Thymus (tissue), 14 donors: ENCODE results near the gene CAMLG. TPM values are rescaled to one million over a fixed set of nuclear protein-coding genes. Genes with fewer than 3 reads are reported as not detected.
"Not testable (repeated sequence)": the region's sequence is repeated elsewhere in the genome, so short reads cannot be mapped to it uniquely, and the experiment has no call there.

Experiments used
- DNase-seq, 9 donors: peaks; one replicate each; pipeline ENCODE4 v3.0.0-alpha.2; 2013; ENCODE audit warnings: low spot score in 9 of 9, low read depth in 6 of 9, missing footprints in 1 of 9
- H3K27ac ChIP-seq, 2 donors: one replicate each; pipeline ENCODE4 v1.5.1; 2013; ENCODE audit warnings: control low read depth in 1 of 2, low read depth in 1 of 2, low read length in 1 of 2, mild to moderate bottlenecking in 1 of 2, moderate library complexity in 1 of 2
- H3K27me3 ChIP-seq, 2 donors: one replicate each; pipeline ENCODE4 v1.5.1; 2013; ENCODE audit warnings: low read length in 1 of 2; ENCODE audit not compliant: control insufficient read depth in 2 of 2, insufficient read depth in 1 of 2
- H3K36me3 ChIP-seq, 2 donors: one replicate each; pipeline ENCODE4 v1.5.1; 2013; ENCODE audit warnings: low read length in 1 of 2, mild to moderate bottlenecking in 1 of 2, moderate library complexity in 1 of 2; ENCODE audit not compliant: control insufficient read depth in 2 of 2, insufficient read depth in 2 of 2
- H3K4me1 ChIP-seq, 2 donors: one replicate each; pipeline ENCODE4 v1.5.1; 2013; ENCODE audit warnings: low read length in 2 of 2; ENCODE audit not compliant: control insufficient read depth in 2 of 2, insufficient read depth in 2 of 2
- H3K4me3 ChIP-seq, 2 donors: one replicate each; pipeline ENCODE4 v1.5.1; 2013; ENCODE audit warnings: low read length in 2 of 2, control low read depth in 1 of 2, mild to moderate bottlenecking in 1 of 2
- H3K9me3 ChIP-seq, 2 donors: one replicate each; pipeline ENCODE4 v1.5.1; 2013; ENCODE audit warnings: low read length in 1 of 2, mild to moderate bottlenecking in 1 of 2; ENCODE audit not compliant: control insufficient read depth in 2 of 2, insufficient read depth in 1 of 2
- WGBS: extraction: QIAGEN DNeasy Blood & Tissue Kit; methylation state at CpG from one replicate; pipeline ENCODE4 v1.1.7; 2013; 5-methylcytosine and 5-hydroxymethylcytosine counted together
- long read RNA-seq, 10 donors: transcript quantifications; one replicate each; lab custom pipeline, GENCODE V29; 2026
- polyA plus RNA-seq: library from polyadenylated mRNA; stranded (reverse); fragments of 200-250 nt; gene quantifications from one replicate; pipeline ENCODE4 v1.2.3, GENCODE V29; 2013
- total RNA-seq: library from RNA; stranded (reverse); fragments of 120-200 nt; gene quantifications from one replicate; pipeline ENCODE4 v1.2.4, GENCODE V29; 2013
- donor health status: healthy.

The CAMLG gene
- total RNA-seq (34.2 TPM), polyA plus RNA-seq (87.4 TPM)
- long read RNA-seq, donor 1, partial matches to known transcripts: 0 of 1 reads
- long read RNA-seq, donor 1, other reads (novel, unspliced or antisense): 0 of 1 reads
- long read RNA-seq, donor 2: 0 reads
- long read RNA-seq, donor 3, transcript CAMLG-201 (4 exons, 2,221 nt): major isoform, 20 of 41 reads
- long read RNA-seq, donor 3, partial matches to known transcripts: 9 of 41 reads
- long read RNA-seq, donor 3, other reads (novel, unspliced or antisense): 8 of 41 reads
- long read RNA-seq, donor 4, partial matches to known transcripts: 6 of 12 reads
- long read RNA-seq, donor 4, other reads (novel, unspliced or antisense): 0 of 12 reads
- long read RNA-seq, donor 5, transcript CAMLG-202 (3 exons, 895 nt): minor isoform, 8 of 92 reads
- long read RNA-seq, donor 5, transcript CAMLG-201 (4 exons, 2,221 nt): major isoform, 21 of 92 reads
- long read RNA-seq, donor 5, partial matches to known transcripts: 52 of 92 reads
- long read RNA-seq, donor 5, other reads (novel, unspliced or antisense): 11 of 92 reads
- long read RNA-seq, donor 6, transcript CAMLG-201 (4 exons, 2,221 nt): major isoform, 15 of 33 reads
- long read RNA-seq, donor 6, partial matches to known transcripts: 9 of 33 reads
- long read RNA-seq, donor 6, other reads (novel, unspliced or antisense): 5 of 33 reads
- long read RNA-seq, donor 7, transcript CAMLG-201 (4 exons, 2,221 nt): major isoform, 9 of 32 reads
- long read RNA-seq, donor 7, partial matches to known transcripts: 20 of 32 reads
- long read RNA-seq, donor 7, other reads (novel, unspliced or antisense): 0 of 32 reads
- long read RNA-seq, donor 8, transcript CAMLG-201 (4 exons, 2,221 nt): major isoform, 12 of 13 reads
- long read RNA-seq, donor 8, partial matches to known transcripts: 0 of 13 reads
- long read RNA-seq, donor 8, other reads (novel, unspliced or antisense): 0 of 13 reads
- long read RNA-seq, donor 9, transcript CAMLG-201 (4 exons, 2,221 nt): major isoform, 6 of 8 reads
- long read RNA-seq, donor 9, partial matches to known transcripts: 0 of 8 reads
- long read RNA-seq, donor 9, other reads (novel, unspliced or antisense): 0 of 8 reads
- long read RNA-seq, donor 10, transcript CAMLG-201 (4 exons, 2,221 nt): major isoform, 10 of 17 reads
- long read RNA-seq, donor 10, transcript CAMLG-202 (3 exons, 895 nt): minor isoform, 7 of 17 reads
- long read RNA-seq, donor 10, partial matches to known transcripts: 0 of 17 reads
- long read RNA-seq, donor 10, other reads (novel, unspliced or antisense): 0 of 17 reads

- Histone ChIP-seq H3K27me3 (no peaks in the 10 kb centered on the region), H3K4me3 (peak within 1 kb of the TSS; percentile 75 to 90), H3K36me3 (peaks cover 0 to 4% of the 10 kb centered on the region in 2 donors), H3K4me1 (peaks cover 0 to 13% of the 10 kb centered on the region in 2 donors), H3K27ac (peak within 1 kb of the TSS; percentile 74 to 91), H3K9me3 (no peaks in the 10 kb centered on the region)
- peak; percentile 91 to 99 (median 98) for DNase-seq
- under 1% methylated on average over 66 of the region's 66 CpGs for WGBS
Measured at GRCh38 chr5:134738133-134738962, at the start of gene CAMLG. Gene CAMLG (plus strand): TSS chr5:134738548. CDS start chr5:134738621, 73 bp downstream.

- H3K27ac ChIP-seq, H3K4me3 ChIP-seq, H3K4me1 ChIP-seq, H3K9me3 ChIP-seq, DNase-seq, H3K27me3 ChIP-seq: not testable (repeated sequence)
- peaks cover 22 to 40% of the 10 kb centered on the region in 2 donors for H3K36me3 ChIP-seq
- 99% methylated on average over 8 of the region's 8 CpGs for WGBS
Measured at GRCh38 chr5:134690144-134690543, 48.2 kb upstream of the CAMLG start.

- H3K27me3 ChIP-seq: no peaks in the 10 kb centered on the region
- peaks cover 28 to 36% of the 10 kb centered on the region in 2 donors for H3K36me3 ChIP-seq
- H3K4me3 ChIP-seq: no peak overlapping the region
- no peak overlapping the region for H3K27ac ChIP-seq
- DNase-seq: no peak
- no peaks in the 10 kb centered on the region for H3K9me3 ChIP-seq
- no peaks in the 10 kb centered on the region for H3K4me1 ChIP-seq
Measured at GRCh38 chr5:134692722-134693121, 45.6 kb upstream of the CAMLG start.

DNA sequence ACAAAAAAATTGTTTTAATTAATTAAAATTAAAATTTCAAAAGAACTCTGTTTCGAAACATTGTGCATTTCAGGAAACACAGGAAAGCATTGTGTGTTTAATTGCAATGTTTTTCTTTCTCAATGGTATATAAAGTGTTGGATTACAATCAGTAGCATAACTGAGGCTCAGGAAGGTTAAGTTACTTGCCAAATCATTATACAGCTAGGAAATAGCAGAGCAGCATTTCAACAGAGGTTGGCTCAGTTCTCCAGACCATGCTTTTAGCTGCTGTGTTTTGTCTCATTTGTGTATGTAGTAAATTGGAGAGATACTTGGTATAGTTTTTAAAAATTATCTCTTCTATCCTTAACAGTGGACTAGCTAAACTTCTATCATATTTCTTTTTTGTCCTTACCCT, 30.0 kb upstream of the CAMLG start:
- DNase-seq: no peak
- Histone ChIP-seq H3K4me1 (no peaks in the 10 kb centered on the region), H3K4me3 (no peak overlapping the region), H3K9me3 (no peaks in the 10 kb centered on the region), H3K27ac (no peak overlapping the region), H3K36me3 (peaks cover 37 to 43% of the 10 kb centered on the region in 2 donors), H3K27me3 (no peaks in the 10 kb centered on the region)
- WGBS: 96% methylated on average over 1 of the region's 1 CpG

- no peak for DNase-seq
- no peak overlapping the region for H3K27ac ChIP-seq
- H3K36me3 ChIP-seq: peaks cover 28 to 47% of the 10 kb centered on the region in 2 donors
- no peak overlapping the region for H3K4me3 ChIP-seq
- 98% methylated on average over 5 of the region's 5 CpGs for WGBS
- no peaks in the 10 kb centered on the region for H3K4me1 ChIP-seq
- H3K27me3 ChIP-seq: no peaks in the 10 kb centered on the region
- no peaks in the 10 kb centered on the region for H3K9me3 ChIP-seq
Measured at GRCh38 chr5:134714120-134714519, 24.2 kb upstream of the CAMLG start.

DNA sequence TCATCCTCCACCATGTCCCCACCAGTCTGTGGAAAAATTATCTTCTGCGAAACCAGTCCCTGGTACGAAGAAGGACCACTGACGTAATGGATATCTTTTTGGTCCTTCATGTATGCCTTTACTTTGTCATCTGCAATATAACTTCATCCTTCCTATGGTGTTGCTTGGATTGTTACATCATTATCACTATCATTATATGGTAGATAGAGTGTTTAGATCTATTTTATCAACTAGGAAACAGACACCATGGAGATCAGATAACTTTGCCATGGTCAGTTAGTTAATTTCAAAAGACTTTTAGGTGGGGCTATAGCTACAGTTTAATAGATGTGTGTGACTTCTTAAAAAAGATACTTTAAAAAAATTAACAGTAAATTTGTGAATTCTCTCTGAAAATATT, 23.8 kb upstream of the CAMLG start:
- Histone ChIP-seq H3K4me1 (no peaks in the 10 kb centered on the region), H3K36me3 (peaks cover 28 to 46% of the 10 kb centered on the region in 2 donors), H3K9me3 (no peaks in the 10 kb centered on the region), H3K27me3 (no peaks in the 10 kb centered on the region), H3K4me3 (no peak overlapping the region), H3K27ac (no peak overlapping the region)
- 99% methylated on average over 3 of the region's 3 CpGs for WGBS
- no peak for DNase-seq

GRCh38 chr5:134715466-134715865, 22.9 kb upstream of the CAMLG start:
- not testable (repeated sequence) for H3K27me3 ChIP-seq, DNase-seq, H3K9me3 ChIP-seq, H3K27ac ChIP-seq, H3K4me3 ChIP-seq, H3K4me1 ChIP-seq
- peaks cover 25 to 46% of the 10 kb centered on the region in 2 donors for H3K36me3 ChIP-seq
- WGBS: 98% methylated on average over 4 of the region's 4 CpGs

DNA sequence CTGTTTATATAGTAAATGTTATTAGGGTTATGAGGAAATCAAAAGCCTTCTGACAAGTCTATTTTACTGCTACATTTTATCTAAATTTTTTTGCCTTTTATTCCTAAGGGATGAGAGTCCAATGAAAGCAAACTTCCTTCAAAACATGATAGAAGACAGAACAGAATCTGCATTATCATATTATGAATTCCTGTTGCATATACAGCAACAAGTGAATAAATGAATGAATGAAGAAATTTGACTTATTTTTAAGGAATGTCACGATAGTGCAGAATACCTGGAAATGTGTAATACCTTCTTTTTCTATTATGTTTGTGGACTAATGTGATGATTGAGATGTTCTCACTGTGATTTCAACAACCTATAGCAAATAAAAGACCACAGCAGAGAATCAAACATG, 13.5 kb upstream of the CAMLG start:
- H3K27me3 ChIP-seq: no peaks in the 10 kb centered on the region
- WGBS: 100% methylated on average over 1 of the region's 1 CpG
- H3K9me3 ChIP-seq: no peaks in the 10 kb centered on the region
- H3K36me3 ChIP-seq: peaks cover 14 to 27% of the 10 kb centered on the region in 2 donors
- H3K27ac ChIP-seq: no peak overlapping the region
- DNase-seq: no peak
- no peak overlapping the region for H3K4me3 ChIP-seq
- H3K4me1 ChIP-seq: no peaks in the 10 kb centered on the region
